Uterus (tissue), 4 donors: Measurements from ENCODE around the gene HSH2D. TPM values are rescaled to one million over a fixed set of nuclear protein-coding genes. Genes with fewer than 3 reads are reported as not detected.

ENCODE experiments used
- DNase-seq, 2 donors: peaks; one replicate each; pipeline ENCODE4 v3.0.0-alpha.2; 2019 to 2020
- H3K27ac ChIP-seq, 2 donors: fragments of 200-600 bp; sonication (generic); 1 replicate in 1 of 2; 2 replicates in 1 of 2; pipeline ENCODE4 v1.5.1; 2016 to 2018
- H3K27me3 ChIP-seq, 2 donors: fragments of 200-600 bp; sonication (generic); one replicate each; pipeline ENCODE4 v1.5.1; 2018 to 2019; ENCODE audit warnings: control low read depth in 1 of 2
- H3K36me3 ChIP-seq, 2 donors: fragments of 200-600 bp; sonication (generic); one replicate each; pipeline ENCODE4 v1.5.1; 2019; ENCODE audit warnings: control low read depth in 1 of 2
- H3K4me1 ChIP-seq, 2 donors: fragments of 200-600 bp; sonication (generic); one replicate each; pipeline ENCODE4 v1.5.1; 2018 to 2019; ENCODE audit warnings: control low read depth in 1 of 2
- H3K4me3 ChIP-seq, 2 donors: fragments of 200-600 bp; sonication (generic); 1 replicate in 1 of 2; 2 replicates in 1 of 2; pipeline ENCODE4 v1.5.1; 2018 to 2019; ENCODE audit warnings: mild to moderate bottlenecking in 1 of 2
- H3K9me3 ChIP-seq, 2 donors: fragments of 200-600 bp; sonication (generic); one replicate each; pipeline ENCODE4 v1.5.1; 2019; ENCODE audit warnings: control low read depth in 1 of 2
- CTCF ChIP-seq, 4 experiments: fragments of 200-600 bp in 2 of 4; fragments of 450-650 bp in 2 of 4; sonication (generic) in 2 of 4; IDR thresholded peaks; one replicate each; pipeline ENCODE4 v1.5.1; 2016 to 2019; ENCODE audit warnings: antibody characterized with exemption in 4 of 4, mild to moderate bottlenecking in 2 of 4, moderate library complexity in 1 of 4
- POLR2A ChIP-seq, 2 donors: fragments of 450-650 bp; IDR thresholded peaks; one replicate each; pipeline ENCODE4 v1.6.1; 2016; ENCODE audit warnings: antibody characterized with exemption in 2 of 2, mild to moderate bottlenecking in 1 of 2, moderate library complexity in 1 of 2
- intact Hi-C: fragments of 100-400 bp; cut with DNase I; formaldehyde crosslinking; loops from one replicate; pipeline ENCODE4 v1.15.1; 2023; ENCODE audit warnings: low total_unique reads
- total RNA-seq, 4 donors: library from RNA; depleted of rRNA in 3 of 4; stranded (reverse); fragments of >200 nt in 3 of 4; gene quantifications; one replicate each; pipeline versions ENCODE4 v1.1.0 to v1.2.4, GENCODE V29; 2014 to 2023
- donor health status: DM: yes; HTN: yes; CAD: no.

The HSH2D gene
- total RNA-seq, 4 donors from 2014 or later = 1.4 to 3.1 (median 2.4) TPM; not detected in 1

- no peak overlapping the region for H3K4me3 ChIP-seq
- DNase-seq = no peak
Measured at GRCh38 chr19:16199275-16199932, 55.9 kb downstream of the HSH2D start.

GRCh38 chr19:16200038-16201010 lies 56.8 kb downstream of the HSH2D start:
- no peak for TF ChIP-seq POLR2A (IDR thresholded peaks at IDR 0.05)
- TF ChIP-seq CTCF (IDR thresholded peaks at IDR 0.05) = no peak
- Histone ChIP-seq H3K36me3 (no peaks in the 10 kb centered on the region), H3K9me3 (no peaks in the 10 kb centered on the region), H3K4me1 (peaks cover 11 to 12% of the 10 kb centered on the region in 2 donors), H3K27ac (no peak overlapping the region), H3K27me3 (no peaks in the 10 kb centered on the region), H3K4me3 (no peak overlapping the region)
- no peak for DNase-seq
- intact Hi-C loops = no loop called here

More at GRCh38 chr19:16199275-16199932, 55.9 kb downstream of the HSH2D start:
- Histone ChIP-seq H3K9me3 (no peaks in the 10 kb centered on the region), H3K27ac (no peak overlapping the region), H3K36me3 (no peaks in the 10 kb centered on the region), H3K4me1 (peaks cover 11 to 12% of the 10 kb centered on the region in 2 donors), H3K27me3 (no peaks in the 10 kb centered on the region)
- TF ChIP-seq CTCF (IDR thresholded peaks at IDR 0.05) (no peak), POLR2A (IDR thresholded peaks at IDR 0.05) (no peak)
- intact Hi-C loops = no loop called here

DNA sequence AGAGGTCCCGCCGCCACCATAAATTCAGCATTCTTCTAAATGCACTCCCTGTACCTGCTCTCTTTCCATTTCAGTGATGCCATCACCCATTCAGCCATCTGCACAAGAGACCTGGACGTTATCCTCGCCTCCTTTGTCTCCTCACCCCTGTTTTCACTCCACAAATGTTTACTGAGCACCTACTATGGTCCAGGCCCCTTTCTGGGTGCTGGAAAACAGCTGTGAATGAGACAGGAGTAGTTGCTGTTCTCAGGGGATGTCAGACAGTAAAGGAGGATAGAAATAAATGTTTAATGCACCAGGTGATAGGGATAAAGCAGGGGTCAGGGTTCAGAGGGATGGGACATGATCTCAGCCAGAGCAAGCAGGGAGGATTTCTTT lies 57.5 kb downstream of the HSH2D start:
- H3K36me3 ChIP-seq = no peaks in the 10 kb centered on the region

GRCh38 chr19:16202320-16203255 lies 59.1 kb downstream of the HSH2D start:
- Histone ChIP-seq H3K4me1 (peaks cover 8 to 12% of the 10 kb centered on the region in 2 donors), H3K9me3 (no peaks in the 10 kb centered on the region), H3K4me3 (no peak overlapping the region), H3K36me3 (no peaks in the 10 kb centered on the region), H3K27me3 (no peaks in the 10 kb centered on the region), H3K27ac (no peak overlapping the region)
- no peak for DNase-seq
- intact Hi-C loops = no loop called here
- TF ChIP-seq POLR2A (IDR thresholded peaks at IDR 0.05) = no peak
- no peak for TF ChIP-seq CTCF (IDR thresholded peaks at IDR 0.05)

More for the DNA sequence above, 57.5 kb downstream of the HSH2D start:
- Histone ChIP-seq H3K27me3 (no peaks in the 10 kb centered on the region), H3K4me3 (no peak overlapping the region), H3K27ac (no peak overlapping the region), H3K4me1 (peaks cover 11 to 12% of the 10 kb centered on the region in 2 donors), H3K9me3 (no peaks in the 10 kb centered on the region)
- TF ChIP-seq POLR2A (IDR thresholded peaks at IDR 0.05) = no peak
- no peak for TF ChIP-seq CTCF (IDR thresholded peaks at IDR 0.05)
- intact Hi-C loops = no loop called here
- no peak for DNase-seq
